ENCODE measurements around the gene TBR1.

DNA sequence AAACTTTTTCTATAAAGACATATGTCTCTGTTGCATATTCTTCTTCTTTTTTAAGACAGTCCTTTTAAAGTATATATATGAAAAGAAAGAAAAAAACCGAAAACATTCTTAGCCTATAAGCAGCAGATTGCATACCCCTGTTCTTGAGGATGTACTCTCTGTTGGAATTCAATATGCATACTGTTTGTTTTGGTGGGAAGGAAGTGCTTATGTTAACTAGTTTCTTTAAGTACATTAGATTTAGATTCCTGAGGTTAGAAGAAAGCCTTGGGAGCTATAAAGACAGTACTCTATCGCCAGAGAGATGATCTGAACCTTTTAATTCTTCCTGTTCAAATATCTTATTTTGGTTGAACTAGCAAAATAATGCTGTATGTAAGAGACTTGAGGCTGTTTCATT lies 46.8 kb upstream of the TBR1 start:
- no peak for TF ChIP-seq EZH2phosphoT487 (IDR thresholded peaks at IDR 0.05; ENCODE audit: low read depth)
- TF ChIP-seq CTCF (IDR thresholded peaks at IDR 0.05; ENCODE audit: low read depth, low read length): no peak
